Measurements from ENCODE around the gene IMP4.

The IMP4 gene

DNA sequence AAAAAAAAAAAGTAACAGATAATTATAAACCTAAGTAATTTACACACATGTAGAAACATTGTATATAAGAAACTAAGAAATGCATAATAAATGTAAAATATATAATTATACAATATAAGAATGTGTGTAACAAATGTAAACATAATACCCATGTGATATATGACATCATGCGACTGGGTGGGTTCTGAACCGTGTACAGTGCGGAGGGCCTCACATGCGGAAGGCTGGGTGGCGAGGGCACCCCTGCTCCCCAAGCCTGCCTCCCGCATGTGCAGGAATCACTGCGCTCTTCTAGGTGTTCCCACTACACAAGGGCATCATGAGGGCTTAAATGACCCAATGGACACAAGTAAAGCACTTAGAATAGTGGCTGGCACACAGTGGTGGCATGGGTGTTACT lies 15.2 kb downstream of the IMP4 start:
- DNase-seq (ENCODE audit: low read depth): no peak

DNA sequence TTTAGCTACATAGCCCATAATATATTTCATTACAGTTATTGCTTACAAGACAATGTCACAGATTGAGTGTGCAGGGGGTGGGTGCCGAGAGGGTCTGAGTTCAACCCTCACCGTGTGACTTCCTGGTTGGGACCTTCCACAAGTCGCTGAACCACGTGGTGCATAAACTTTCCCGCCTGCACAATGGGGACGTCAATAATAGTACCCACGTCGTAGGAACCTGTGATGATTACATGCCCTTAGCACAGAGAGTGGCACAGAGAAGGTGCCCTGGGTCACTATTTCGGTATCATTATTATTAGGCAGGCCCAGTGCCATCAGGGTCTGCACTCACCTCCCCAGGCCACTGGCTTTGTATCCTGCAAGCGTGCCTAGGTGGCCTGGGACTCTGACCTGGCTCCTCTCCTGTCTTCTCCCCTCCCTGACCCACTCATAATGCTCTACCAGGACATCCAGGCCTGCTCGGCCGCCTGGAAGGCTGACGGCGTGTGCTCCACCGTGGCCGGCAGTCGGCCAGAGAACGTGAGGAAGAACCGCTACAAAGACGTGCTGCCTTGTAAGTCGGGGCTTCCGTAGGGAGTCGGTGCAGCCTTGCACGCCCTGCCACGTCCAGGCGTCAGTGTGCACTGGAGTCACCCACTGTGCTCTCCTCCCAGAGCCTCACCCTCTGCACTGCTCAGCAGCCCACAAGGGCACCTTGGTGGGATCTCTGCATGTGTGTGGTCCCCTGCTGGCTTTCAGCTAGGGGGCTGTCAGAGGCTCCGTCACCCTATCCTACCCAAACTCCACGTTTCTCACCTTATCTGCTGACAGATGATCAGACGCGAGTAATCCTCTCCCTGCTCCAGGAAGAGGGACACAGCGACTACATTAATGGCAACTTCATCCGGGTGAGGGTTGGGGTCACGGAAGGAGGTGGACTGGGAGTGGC lies 16.0 kb downstream of the IMP4 start:
- no peak for DNase-seq (ENCODE audit: low read depth)

DNA sequence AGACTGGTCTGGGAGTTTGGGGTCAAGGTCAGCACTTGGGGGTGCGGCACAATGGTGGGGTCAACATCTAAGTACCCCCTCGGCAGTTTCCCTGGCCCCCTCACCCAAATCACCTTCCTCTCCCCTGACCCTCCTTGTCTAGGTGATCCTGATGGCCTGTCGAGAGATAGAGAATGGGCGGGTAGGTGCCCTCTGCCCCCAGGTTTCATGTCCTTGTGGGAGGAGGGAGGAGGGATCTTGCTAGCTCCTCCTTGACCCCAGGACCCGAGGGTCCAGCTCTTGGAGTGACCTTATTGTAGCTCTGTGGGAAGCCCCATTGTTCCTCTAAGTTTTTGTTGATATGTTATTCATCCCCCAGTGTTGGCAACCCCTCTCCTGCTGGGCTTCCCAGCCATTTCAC lies 16.8 kb downstream of the IMP4 start:
- no peak for DNase-seq (ENCODE audit: low read depth)

DNA sequence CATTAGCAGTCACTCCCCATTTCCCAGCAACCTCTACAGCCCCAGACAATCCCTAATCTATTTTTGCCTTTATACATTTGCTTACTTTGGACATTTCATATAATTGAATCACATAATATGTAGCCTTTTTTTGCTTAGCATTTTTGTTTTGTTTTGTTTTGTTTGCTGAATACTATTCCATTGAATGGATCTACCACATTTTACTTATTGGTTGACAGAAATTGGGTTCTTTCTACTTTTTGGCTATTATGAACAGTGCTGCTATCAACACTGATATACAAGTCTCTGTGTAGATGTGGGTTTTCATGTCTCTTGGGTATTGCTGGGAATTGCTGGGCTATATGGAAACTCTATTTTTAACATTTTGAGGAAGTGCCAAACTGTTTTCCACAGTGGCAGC lies 20.8 kb downstream of the IMP4 start:
- DNase-seq (ENCODE audit: low read depth): no peak

DNA sequence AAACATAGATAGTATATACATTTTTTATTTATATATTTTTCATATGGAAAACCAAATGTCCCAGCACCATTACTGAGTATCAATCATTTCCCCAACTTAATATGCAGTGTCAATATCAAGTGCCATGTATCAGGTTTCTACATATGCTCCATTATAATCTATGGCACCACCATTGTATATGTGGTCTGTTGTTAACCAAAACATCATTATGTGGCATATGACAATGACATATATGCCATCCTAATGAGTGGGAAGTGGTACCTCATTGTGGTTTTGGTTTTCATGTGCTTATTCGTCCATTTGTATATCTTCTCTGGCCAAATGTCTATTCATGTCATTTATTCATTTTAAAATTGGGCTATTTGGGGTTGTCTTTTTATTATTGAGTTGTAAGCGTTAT lies 22.4 kb downstream of the IMP4 start:
- DNase-seq (ENCODE audit: low read depth): no peak

DNA sequence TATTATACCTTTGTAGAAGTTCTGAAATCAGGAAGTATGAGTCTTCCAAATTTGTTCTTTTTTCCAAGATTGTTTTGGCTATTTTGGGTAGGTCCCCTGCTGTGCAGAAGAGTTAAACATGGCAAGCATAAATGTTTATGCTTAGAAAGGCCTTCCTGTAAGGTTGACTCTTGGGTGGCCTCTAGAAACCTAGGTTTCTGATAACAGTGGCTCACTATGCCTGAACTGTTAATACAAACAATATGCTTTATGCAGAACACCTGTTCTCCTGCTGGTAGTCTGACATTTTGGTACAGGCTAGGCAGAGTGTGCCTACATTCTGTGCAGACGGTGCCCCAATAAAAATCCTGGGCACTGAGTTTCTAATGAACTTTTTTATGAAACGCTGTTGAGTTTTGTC lies 23.3 kb downstream of the IMP4 start:
- no peak for DNase-seq (ENCODE audit: low read depth)

DNA sequence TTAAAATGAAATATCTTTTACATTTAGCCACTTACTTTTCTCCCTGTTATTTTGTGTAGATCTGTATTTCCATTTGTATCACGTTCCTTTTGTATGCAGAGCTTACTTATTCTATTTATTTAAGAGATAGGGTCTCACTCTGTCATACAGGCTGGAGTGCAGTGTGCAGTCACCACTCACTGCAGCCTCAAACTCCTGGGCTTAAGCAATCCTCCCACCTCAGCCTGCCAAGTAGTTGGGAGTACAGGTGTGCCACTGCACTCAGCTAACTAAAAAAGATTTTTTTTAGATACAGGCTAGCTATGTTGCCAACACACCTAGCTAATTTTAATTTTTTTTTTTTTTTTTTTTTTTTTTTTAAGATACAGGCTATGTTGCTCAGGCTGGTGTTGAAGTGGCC lies 24.0 kb downstream of the IMP4 start:
- DNase-seq (ENCODE audit: low read depth): no peak

DNA sequence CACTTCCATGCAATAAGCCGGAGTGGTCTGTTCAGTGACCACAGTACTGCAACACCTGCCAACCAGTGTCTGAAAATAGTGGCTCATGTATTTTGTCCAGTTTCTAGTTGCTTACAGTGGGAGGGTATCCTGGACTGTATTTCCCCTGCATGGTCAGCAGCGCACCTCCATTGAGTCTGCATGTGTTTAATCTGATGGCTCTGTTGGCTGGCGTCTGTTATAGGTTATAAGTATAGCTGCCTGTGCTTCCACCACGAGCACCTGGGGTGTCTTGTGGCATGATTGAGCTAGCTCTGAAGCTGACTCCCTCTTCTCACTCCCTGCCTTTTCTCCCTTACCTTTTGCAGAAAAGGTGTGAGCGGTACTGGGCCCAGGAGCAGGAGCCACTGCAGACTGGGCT lies 26.1 kb downstream of the IMP4 start:
- no peak for DNase-seq (ENCODE audit: low read depth)

DNA sequence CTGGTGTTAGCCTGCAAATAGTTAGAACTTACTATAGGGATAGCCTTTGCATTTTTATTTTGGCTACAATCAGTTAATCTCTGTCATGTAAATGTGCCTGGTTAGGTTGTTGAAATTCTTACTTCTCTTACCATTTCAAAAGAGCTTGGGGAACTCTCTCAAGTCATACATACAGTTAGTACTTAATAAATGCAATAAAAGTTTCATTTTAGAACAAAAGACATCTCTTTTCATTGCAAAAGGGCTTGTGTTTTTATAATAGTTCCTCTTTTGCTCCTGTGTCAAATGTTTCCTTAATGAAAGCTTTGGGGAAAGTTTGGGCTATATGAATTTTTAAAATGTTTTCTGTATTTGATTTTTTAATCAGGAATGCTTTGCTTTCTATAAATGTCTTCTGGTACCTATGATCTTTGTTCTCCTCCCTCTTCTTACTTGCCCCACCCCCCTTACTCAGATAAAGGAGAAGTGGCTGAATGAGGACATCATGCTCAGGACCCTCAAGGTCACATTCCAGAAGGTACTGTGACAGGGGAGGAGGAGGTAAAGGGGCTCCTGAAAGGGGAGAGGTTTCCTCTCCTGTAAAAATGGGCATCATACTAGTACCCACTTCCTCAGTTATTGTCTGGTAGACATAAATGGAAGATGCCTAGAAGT lies 26.7 kb downstream of the IMP4 start:
- no peak for DNase-seq (ENCODE audit: low read depth)

DNA sequence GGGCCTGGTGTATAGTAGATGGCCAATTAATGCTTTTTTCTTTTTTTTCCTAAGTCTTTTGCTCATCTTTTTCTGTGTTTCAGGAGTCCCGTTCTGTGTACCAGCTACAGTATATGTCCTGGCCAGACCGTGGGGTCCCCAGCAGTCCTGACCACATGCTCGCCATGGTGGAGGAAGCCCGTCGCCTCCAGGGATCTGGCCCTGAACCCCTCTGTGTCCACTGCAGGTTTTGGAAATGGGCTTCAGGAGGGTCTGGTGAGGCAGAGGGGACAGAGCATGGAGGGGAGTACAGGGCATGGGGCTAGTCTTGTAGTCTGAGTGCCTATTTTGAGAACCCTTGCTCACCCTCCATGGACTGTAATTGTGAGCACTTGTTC lies 27.3 kb downstream of the IMP4 start:
- DNase-seq (ENCODE audit: low read depth): no peak

DNA sequence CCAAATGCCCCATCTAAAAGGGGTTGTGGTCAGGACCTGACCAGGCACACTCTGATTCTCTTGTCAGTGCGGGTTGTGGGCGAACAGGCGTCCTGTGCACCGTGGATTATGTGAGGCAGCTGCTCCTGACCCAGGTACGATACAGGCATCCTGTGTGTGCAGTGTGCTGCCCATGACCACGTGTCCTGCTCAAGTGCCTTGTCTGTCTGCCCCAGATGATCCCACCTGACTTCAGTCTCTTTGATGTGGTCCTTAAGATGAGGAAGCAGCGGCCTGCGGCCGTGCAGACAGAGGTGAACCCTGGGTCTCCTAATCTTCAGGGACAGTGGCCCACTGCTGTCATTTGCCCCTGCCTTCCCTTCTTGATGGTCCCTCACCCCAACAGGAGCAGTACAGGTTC lies 27.8 kb downstream of the IMP4 start:
- no peak for DNase-seq (ENCODE audit: low read depth)

DNA sequence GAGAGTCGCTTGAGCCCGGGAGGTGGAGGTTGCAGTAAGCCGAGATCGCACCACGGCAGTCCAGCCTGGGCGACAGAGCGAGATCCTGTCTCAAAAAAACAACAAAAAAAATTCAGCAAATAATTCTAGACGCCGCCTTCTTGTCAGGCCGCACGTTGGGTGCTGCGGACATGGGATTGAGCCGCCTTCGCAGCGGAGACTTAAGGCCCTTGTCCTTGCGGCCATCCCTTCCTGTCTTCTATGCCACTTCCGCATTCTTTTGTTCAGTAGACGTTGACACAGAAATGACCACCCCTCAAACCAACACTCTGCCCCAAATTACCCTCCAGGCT lies 29.0 kb downstream of the IMP4 start:
- peak; percentile 57 for DNase-seq (ENCODE audit: low read depth)

DNA sequence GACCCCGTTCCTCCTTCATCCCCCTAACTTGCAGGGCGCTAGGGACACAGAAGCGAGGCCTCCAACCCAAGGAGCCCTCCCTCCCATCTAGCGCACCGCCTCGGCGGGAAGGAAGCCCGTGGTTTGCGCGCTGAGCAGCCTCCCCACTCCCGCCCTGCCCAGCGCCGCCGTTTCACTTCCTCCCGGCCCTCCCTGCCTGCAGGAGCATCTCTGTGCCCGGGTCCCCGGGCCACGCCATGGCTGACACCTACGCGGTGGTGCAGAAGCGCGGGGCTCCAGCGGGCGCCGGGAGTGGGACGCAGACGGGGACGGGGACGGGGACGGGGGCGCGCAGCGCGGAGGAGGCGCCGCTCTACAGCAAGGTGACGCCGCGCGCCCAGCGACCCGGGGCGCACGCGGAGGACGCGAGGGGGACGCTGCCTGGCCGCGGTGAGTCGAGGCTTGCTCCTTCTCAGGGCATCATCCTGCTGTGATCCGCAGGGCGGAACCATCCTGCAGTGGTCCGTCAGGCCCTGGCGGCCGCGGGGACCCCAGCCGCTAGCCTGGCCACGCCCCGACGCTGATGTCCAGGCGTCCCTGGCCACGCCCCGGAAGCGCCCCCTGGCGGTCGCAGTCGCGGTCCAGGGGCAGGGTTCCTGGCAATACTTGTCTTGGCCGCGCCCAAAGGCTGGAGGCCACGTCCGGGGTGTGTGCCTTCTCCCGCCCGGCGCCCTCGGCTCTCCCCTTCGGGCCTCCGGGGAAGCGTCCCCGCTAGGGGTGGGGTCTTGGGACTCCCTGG lies 29.5 kb downstream of the IMP4 start:
- peak; percentile 70 for DNase-seq (ENCODE audit: low read depth)

DNA sequence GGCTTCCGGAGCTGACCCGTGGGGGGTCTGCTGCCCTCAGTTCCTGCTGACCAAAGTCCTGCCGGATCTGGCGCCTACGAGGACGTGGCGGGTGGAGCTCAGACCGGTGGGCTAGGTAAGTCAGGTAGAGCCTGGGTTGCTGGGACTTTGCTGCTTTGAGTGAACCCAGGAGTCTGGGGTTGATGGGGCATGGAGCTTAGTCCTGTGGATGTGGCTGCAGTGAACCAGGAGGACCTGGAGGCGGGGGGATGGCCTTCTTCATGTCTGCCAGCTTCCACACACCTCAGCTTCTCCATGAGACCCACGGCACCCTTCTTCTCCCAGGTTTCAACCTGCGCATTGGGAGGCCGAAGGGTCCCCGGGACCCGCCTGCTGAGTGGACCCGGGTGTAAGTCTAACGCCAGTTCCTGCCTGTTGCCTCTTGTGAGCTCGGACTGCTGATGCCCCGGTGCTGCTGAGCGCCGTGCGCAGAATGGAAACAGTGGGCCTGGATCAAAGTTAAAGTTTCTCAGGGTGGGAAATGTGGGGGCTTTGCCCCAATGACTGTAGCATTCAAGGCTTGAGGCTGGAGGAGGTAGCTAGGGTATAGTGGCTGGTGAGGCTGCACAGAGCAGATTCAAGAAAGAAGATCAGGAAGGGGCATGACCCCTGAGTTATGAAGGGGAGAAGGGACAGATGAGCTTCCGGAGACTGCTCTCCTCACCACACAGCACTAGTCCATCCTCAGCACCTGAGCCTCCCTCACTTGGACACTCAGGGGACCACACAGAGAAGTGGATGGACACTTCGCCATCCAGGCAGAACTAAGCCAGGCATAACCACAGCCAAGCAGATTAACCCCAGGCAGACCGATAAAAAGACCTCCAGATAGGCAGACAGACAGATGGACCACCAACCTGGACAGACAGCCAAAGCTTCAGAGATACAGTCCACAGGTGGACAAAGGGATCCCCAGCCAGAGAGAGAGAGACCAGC lies 30.4 kb downstream of the IMP4 start:
- DNase-seq (ENCODE audit: low read depth): no peak

DNA sequence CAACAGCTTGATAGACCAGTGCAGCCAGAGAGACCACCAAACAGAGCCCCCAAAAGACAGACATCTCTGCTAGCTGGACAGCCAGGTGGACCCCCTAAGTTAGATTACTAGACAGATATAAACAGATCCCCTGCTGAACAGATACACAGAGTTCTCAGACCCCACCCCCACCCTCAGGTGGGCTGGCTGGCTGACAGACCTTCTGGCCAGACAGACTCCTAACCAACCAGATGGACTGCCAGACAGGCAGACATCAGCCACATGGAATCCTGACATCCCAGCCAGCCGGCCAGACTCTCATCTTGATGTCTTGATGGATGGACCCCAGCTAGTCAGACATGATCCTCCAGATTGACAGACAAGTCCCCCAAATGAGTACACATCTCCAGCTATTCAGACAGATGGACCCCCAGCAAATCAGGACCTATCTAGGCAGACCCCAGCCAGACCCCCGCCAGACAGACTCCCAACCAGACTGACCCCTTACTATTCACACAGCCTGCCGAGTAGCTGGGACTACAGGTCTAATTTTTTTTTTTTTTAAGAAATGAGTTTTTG lies 31.2 kb downstream of the IMP4 start:
- DNase-seq (ENCODE audit: low read depth): no peak

DNA sequence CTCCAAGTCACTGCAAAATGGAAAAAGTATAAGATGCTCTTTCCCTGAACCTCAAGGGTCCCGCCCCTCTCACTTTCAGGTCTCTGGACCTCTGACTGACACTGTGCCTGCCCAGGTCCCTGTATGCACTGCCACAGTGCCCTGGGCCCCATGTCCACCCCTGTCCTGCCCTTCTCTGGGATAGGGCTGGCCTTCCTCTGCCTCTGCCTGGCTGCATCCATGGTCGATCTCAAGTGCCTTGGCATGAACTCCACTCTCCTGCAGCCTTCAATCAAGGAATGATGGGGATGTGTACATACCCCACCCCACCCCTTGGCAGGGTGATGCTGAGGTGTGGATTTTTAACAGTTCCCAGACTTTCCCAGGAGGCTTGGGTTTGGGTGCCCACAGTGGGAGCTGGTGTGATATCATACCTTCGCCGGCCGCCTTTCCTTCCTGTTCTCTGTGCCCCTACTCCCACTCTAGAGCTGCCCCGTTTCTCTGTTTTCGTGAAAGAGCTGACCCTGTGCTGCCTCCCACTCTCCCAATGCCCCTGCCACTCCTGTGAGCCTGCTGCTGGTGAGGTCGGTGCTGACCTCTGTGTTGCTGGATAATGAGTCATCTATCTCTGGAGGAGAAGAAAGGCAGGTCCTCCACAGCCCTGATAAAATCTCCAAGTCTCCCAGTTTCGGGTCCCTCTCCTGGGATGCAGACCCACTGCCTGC lies 32.0 kb downstream of the IMP4 start:
- DNase-seq (ENCODE audit: low read depth): no peak

DNA sequence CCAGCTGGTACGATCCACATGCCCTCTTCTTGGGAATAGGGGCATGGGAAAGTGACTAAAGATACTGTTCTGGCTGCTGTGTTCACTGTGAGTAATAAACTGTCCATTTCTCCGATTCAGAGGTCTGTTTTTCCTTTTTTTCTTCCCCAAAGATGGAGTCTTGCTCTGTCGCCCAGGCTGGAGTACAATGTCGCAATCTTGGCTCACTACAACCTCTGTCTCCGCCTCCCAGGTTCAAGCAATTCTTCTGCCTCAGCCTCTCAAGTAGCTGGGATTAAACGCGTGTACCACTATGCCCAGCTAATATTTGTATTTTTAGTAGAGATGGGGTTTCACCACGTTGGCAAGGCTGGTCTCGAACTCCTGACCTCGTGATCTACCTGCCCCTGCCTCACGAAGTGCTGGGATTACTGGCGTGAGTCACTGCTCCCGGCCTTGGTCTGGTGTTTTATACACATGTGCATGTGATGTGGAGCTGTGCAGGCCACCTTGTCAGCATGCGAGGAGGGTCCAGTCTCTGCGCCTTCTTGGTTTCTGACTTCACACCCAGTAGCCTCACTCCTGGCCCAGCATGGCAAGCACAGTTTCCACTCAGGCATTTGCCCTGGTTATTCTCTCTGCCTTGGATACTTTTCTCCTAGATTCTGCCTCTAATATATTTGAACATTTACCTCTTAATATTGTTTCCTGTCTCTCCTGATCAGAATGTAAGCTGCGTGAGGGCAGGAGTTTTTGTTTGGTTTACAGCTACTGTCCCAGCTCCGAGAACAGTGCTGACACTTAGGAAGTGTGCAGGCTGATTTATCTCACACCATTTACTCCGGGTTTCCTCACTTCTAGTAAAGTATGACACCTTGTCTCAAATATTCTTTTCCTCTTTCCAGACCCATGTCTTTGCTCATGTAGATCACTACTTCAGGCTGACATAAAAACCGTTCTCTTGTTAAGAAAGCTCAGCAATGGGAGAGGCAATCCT lies 32.9 kb downstream of the IMP4 start:
- no peak for DNase-seq (ENCODE audit: low read depth)

DNA sequence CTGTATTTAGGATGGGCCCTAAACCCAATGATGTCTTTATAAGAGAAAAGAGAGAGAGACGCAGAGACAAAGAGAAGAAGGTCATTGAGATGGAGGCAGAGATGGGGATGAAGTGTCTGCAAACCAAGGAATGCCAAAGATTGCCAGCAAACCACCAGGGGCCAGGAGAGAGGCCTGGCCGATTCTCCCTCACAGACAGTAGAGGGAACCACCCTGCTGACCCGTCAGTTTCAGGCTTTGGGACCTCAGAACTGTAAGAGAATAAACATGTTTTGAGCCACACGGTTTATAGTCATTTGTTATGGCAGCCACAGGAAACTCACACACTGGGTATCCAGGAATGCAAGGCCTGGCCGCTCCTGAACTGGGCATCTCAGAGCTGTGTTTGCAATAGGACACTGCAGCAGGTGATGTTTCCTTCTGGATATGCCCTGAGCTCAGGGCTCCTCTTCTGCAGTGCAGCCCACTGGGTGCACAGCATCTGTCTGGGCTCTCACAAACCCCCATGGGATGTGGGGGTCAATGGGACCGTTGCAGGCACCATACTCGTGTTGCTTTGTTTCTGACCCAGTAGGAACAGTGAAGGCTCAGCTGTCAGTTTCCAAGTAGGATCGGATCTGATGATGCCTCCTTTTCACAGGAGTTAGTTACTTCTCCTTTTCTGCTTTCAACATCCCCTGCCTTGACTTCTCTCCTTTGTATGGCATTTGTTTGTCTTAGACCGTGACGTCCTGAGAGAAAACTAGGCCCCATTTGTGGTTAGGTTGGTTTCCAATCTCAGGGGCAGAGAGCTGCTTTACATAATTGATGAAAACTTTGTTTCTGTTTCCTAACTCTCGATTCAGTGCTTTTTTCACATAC lies 34.0 kb downstream of the IMP4 start:
- DNase-seq (ENCODE audit: low read depth): no peak

DNA sequence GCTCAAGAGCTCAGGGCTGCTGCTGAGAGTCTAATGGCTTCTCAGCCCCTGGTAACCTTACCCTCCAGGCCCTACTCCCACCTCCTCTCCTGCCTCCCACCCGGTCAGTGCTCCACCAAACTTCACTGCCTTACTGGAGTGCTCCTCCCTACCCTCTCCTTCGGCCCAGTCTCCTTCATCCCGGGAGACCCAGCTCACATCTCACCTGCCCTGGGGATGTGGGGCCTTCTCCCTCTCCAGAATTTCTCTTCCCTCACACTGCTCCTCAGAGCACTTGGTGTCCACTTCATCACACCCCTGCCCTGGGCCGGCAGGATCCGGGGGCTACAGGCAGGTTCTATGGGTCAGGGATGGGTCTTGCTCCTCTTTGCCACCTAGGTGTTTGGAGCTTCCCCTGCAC lies 34.8 kb downstream of the IMP4 start:
- DNase-seq (ENCODE audit: low read depth): no peak

Measured in CMK (cell line).